T1000 (cell line): ENCODE results near the gene FNDC3B.

ENCODE experiments used
- DNase-seq: peaks from one replicate; lab custom pipeline; 2025; ENCODE audit warnings: mixed read lengths; lab: John Stamatoyannopoulos, UW

Gene FNDC3B

GRCh38 chr3:172119266-172119969, 80.0 kb downstream of the FNDC3B start:
- no peak for DNase-seq

- DNase-seq: no peak
Observed at GRCh38 chr3:172120912-172121311, 81.5 kb downstream of the FNDC3B start.

- DNase-seq: no peak
Observed at GRCh38 chr3:172121981-172122380, 82.6 kb downstream of the FNDC3B start.

- DNase-seq: no peak
Observed at GRCh38 chr3:172124271-172124670, 84.9 kb downstream of the FNDC3B start.

GRCh38 chr3:172125053-172125452, 85.7 kb downstream of the FNDC3B start:
- no peak for DNase-seq

GRCh38 chr3:172125963-172126457, 86.6 kb downstream of the FNDC3B start:
- no peak for DNase-seq

GRCh38 chr3:172126741-172127140, 87.4 kb downstream of the FNDC3B start:
- DNase-seq: no peak

GRCh38 chr3:172127141-172127540, 87.8 kb downstream of the FNDC3B start:
- no peak for DNase-seq

- DNase-seq: no peak
Observed at GRCh38 chr3:172127929-172128580, 88.7 kb downstream of the FNDC3B start.

GRCh38 chr3:172128858-172129257, 89.5 kb downstream of the FNDC3B start:
- DNase-seq: no peak

GRCh38 chr3:172129498-172129849, 90.1 kb downstream of the FNDC3B start:
- no peak for DNase-seq

GRCh38 chr3:172129850-172130716, 90.7 kb downstream of the FNDC3B start:
- peak; percentile 89 for DNase-seq

GRCh38 chr3:172130717-172131050, 91.3 kb downstream of the FNDC3B start:
- no peak for DNase-seq

GRCh38 chr3:172131746-172132145, 92.4 kb downstream of the FNDC3B start:
- DNase-seq: no peak

GRCh38 chr3:172132159-172132586, 92.8 kb downstream of the FNDC3B start:
- DNase-seq: no peak

GRCh38 chr3:172132721-172133311, 93.4 kb downstream of the FNDC3B start:
- DNase-seq: no peak

GRCh38 chr3:172133838-172134237, 94.5 kb downstream of the FNDC3B start:
- no peak for DNase-seq

GRCh38 chr3:172134352-172134751, 95.0 kb downstream of the FNDC3B start:
- DNase-seq: no peak

- DNase-seq: no peak
Observed at GRCh38 chr3:172135185-172135584, 95.8 kb downstream of the FNDC3B start.

GRCh38 chr3:172135820-172136219, 96.4 kb downstream of the FNDC3B start:
- DNase-seq: no peak

- no peak for DNase-seq
Observed at GRCh38 chr3:172136330-172136729, 97.0 kb downstream of the FNDC3B start.
